K562 (cell line): ENCODE measurements around the gene TPRX2. TPM values are rescaled to one million over a fixed set of nuclear protein-coding genes. Genes with fewer than 3 reads are reported as not detected.

Experiments used
- BRF1 ChIP-seq: IDR thresholded peaks from 3 replicates; pipeline ENCODE4 v1.6.1; 2011; ENCODE audit warnings: borderline replicate concordance, mild to moderate bottlenecking; ENCODE audit not compliant: insufficient read length; ENCODE audit errors: extremely low read depth
- CHD1 ChIP-seq: fragments of 200-600 bp; sonication (generic); IDR thresholded peaks from one replicate; pipeline ENCODE4 v1.6.1; 2012; ENCODE audit warnings: mild to moderate bottlenecking, moderate library complexity, low read length, inconsistent platforms
- EP400 ChIP-seq: fragments of 450-650 bp; IDR thresholded peaks from 2 replicates; pipeline ENCODE4 v1.6.1; 2017; ENCODE audit warnings: antibody characterized with exemption, mild to moderate bottlenecking, moderate library complexity
- ETV5 ChIP-seq: sonication (generic); formaldehyde crosslinking; IDR thresholded peaks from 2 replicates; pipeline ENCODE4 v1.4.0; 2020; ENCODE audit warnings: low read depth, mild to moderate bottlenecking, missing genetic modification reagents
- FOXA1 ChIP-seq: fragments of 450-650 bp; IDR thresholded peaks from 2 replicates; pipeline ENCODE4 v1.6.1; 2016; ENCODE audit warnings: mild to moderate bottlenecking, borderline replicate concordance
- HCFC1 ChIP-seq: IDR thresholded peaks from 2 replicates; pipeline ENCODE4 v1.6.1; 2012; ENCODE audit warnings: low read depth, low read length, improper control_type of control experiment
- HDAC3 ChIP-seq: fragments of 450-650 bp; IDR thresholded peaks from 2 replicates; pipeline ENCODE4 v1.6.1; 2018; ENCODE audit warnings: borderline replicate concordance, mild to moderate bottlenecking, moderate library complexity; ENCODE audit not compliant: partially characterized antibody
- ILF3 ChIP-seq: fragments of 450-650 bp; IDR thresholded peaks from 2 replicates; pipeline ENCODE4 v1.6.1; 2018; ENCODE audit warnings: antibody characterized with exemption, mild to moderate bottlenecking, moderate library complexity, borderline replicate concordance
- NRF1 ChIP-seq, 2 experiments: fragments of 450-650 bp; IDR thresholded peaks in 1 of 2; conservative IDR thresholded peaks in 1 of 2; 2 replicates each; pipeline ENCODE4 v1.6.1; 2014; ENCODE audit warnings: mild to moderate bottlenecking in 2 of 2
- OTX1 ChIP-seq: fragments of 450-650 bp; formaldehyde crosslinking; IDR thresholded peaks from 2 replicates; pipeline ENCODE4 v1.4.0; 2022; ENCODE audit warnings: mild to moderate bottlenecking
- SOX6 ChIP-seq: fragments of 450-650 bp; IDR thresholded peaks from 2 replicates; pipeline ENCODE4 v1.6.1; 2014; ENCODE audit warnings: mild to moderate bottlenecking
- ZNF134 ChIP-seq: fragments of 250-450 bp; sonication (Bioruptor Pico); conservative IDR thresholded peaks from 2 replicates; pipeline ENCODE4 v1.4.0; 2020
- polyA plus RNA-seq, 8 experiments: library from polyadenylated mRNA; depleted of rRNA in 4 of 8; stranded (reverse) in 5 of 8; unstranded in 3 of 8; fragments of >200 nt; fragmentation: Nextera tagmentation in 2 of 8; fragmentation: Illumina TruSeq in 1 of 8; extraction: Ambion mirVana in 2 of 8; extraction: Trizol in 1 of 8; gene quantifications; 2 replicates each; pipeline versions ENCODE4 v1.2.1 to v1.2.3, GENCODE V29; 2011 to 2014; ENCODE audit warnings: inconsistent platforms in 1 of 8, missing spikeins in 1 of 8
- total RNA-seq, 7 experiments: library from RNA; depleted of rRNA in 6 of 7; stranded (reverse); fragments of >200 nt in 6 of 7; fragmentation: Illumina TruSeq in 2 of 7; extraction: Trizol in 2 of 7; gene quantifications; 2 replicates each; pipeline versions ENCODE4 v1.2.1 to v1.2.3, GENCODE V29; 2011 to 2021; ENCODE audit warnings: low replicate concordance in 1 of 7
- TF ChIP-seq, protein P1 (sequence below): sonication (generic); formaldehyde crosslinking; IDR thresholded peaks from 2 replicates; pipeline ENCODE4 v1.8.0; 2022; ENCODE audit warnings: missing genetic modification reagents, mild to moderate bottlenecking, borderline replicate concordance
- TF ChIP-seq, protein P2 (sequence below): fragments of 200-800 bp; sonication (Bioruptor generic); IDR thresholded peaks from 2 replicates; pipeline ENCODE4 v1.6.1; 2017; ENCODE audit warnings: missing genetic modification characterization, missing compliant biosample characterization
- TF ChIP-seq, protein P3 (sequence below): fragments of 450-650 bp; IDR thresholded peaks from 2 replicates; pipeline ENCODE4 v1.7.1; 2018; ENCODE audit warnings: mild to moderate bottlenecking, low read depth; ENCODE audit not compliant: partially characterized antibody
- TF ChIP-seq, protein P4 (sequence below): fragments of 250-450 bp; sonication (Bioruptor Pico); IDR thresholded peaks from 2 replicates; pipeline ENCODE4 v1.4.0; 2020

Gene TPRX2
- total and polyA plus RNA-seq, 9 of the 15 experiments (the other 6 are each of a cell fraction or from before 2014, with no cell fraction given) = not detected

DNA sequence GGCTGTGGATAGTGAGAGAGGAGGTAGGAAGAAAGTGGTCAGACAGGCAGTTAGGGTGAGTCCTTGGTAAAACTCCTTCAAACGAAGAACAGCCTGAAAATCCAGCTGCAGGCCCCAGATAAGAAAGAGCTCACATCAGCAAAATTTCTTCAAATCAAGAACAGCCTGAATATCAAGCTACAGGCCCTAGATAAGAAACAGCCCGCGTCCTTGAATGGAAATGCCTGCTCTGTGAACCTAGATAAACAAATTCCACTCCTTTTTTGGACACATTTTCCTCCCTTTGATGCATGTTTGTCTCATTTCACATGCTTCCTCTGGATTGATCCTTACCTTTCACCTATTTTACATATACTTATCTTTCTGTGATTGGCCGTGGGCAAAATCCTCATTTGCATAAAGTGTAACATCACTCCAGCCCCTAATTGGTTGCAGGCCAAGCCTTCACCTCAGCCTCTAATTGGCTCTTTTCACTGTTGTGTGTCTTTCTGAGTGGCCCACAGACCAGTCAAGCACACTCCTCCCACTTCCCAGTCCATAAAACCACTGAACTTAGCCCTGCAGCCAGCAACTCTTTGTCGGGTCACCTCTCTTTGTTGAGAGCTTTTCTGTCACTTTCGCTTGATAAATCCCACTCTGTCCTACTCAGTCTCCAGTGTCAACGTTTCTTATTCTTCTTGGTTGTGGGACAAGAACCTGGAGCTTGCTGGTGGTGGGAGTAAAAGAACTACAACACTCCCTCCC, 33.1 kb downstream of the TPRX2 start (continued):
- TF ChIP-seq HDAC3 (peak; percentile 99), FOXA1 (no peak), ZNF134 (CRISPR knock-in tag) (no peak), EP400 (peak; percentile 63), ETV5 (CRISPR knock-in tag) (no peak), ILF3 (no peak), BRF1 (no peak), HCFC1 (no peak), NRF1 (conservative IDR thresholded peaks at IDR 0.05 in 1 of 2, IDR thresholded peaks at IDR 0.05 in 1 of 2) (peak; percentile 38 to 43; a peak in 3 of 4 replicates), OTX1 (CRISPR knock-in tag) (peak; percentile 51; the same call in 1 of the 2 replicates), SOX6 (peak; percentile 97), CHD1 (no peak)
- TF ChIP-seq, protein P1, sequence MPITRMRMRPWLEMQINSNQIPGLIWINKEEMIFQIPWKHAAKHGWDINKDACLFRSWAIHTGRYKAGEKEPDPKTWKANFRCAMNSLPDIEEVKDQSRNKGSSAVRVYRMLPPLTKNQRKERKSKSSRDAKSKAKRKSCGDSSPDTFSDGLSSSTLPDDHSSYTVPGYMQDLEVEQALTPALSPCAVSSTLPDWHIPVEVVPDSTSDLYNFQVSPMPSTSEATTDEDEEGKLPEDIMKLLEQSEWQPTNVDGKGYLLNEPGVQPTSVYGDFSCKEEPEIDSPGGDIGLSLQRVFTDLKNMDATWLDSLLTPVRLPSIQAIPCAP = no peak
- TF ChIP-seq, protein P2, sequence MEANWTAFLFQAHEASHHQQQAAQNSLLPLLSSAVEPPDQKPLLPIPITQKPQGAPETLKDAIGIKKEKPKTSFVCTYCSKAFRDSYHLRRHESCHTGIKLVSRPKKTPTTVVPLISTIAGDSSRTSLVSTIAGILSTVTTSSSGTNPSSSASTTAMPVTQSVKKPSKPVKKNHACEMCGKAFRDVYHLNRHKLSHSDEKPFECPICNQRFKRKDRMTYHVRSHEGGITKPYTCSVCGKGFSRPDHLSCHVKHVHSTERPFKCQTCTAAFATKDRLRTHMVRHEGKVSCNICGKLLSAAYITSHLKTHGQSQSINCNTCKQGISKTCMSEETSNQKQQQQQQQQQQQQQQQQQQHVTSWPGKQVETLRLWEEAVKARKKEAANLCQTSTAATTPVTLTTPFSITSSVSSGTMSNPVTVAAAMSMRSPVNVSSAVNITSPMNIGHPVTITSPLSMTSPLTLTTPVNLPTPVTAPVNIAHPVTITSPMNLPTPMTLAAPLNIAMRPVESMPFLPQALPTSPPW (CRISPR knock-in tag) = peak; percentile 84
- TF ChIP-seq, protein P3, sequence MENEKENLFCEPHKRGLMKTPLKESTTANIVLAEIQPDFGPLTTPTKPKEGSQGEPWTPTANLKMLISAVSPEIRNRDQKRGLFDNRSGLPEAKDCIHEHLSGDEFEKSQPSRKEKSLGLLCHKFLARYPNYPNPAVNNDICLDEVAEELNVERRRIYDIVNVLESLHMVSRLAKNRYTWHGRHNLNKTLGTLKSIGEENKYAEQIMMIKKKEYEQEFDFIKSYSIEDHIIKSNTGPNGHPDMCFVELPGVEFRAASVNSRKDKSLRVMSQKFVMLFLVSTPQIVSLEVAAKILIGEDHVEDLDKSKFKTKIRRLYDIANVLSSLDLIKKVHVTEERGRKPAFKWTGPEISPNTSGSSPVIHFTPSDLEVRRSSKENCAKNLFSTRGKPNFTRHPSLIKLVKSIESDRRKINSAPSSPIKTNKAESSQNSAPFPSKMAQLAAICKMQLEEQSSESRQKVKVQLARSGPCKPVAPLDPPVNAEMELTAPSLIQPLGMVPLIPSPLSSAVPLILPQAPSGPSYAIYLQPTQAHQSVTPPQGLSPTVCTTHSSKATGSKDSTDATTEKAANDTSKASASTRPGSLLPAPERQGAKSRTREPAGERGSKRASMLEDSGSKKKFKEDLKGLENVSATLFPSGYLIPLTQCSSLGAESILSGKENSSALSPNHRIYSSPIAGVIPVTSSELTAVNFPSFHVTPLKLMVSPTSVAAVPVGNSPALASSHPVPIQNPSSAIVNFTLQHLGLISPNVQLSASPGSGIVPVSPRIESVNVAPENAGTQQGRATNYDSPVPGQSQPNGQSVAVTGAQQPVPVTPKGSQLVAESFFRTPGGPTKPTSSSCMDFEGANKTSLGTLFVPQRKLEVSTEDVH = peak; percentile 60
- TF ChIP-seq, protein P4, sequence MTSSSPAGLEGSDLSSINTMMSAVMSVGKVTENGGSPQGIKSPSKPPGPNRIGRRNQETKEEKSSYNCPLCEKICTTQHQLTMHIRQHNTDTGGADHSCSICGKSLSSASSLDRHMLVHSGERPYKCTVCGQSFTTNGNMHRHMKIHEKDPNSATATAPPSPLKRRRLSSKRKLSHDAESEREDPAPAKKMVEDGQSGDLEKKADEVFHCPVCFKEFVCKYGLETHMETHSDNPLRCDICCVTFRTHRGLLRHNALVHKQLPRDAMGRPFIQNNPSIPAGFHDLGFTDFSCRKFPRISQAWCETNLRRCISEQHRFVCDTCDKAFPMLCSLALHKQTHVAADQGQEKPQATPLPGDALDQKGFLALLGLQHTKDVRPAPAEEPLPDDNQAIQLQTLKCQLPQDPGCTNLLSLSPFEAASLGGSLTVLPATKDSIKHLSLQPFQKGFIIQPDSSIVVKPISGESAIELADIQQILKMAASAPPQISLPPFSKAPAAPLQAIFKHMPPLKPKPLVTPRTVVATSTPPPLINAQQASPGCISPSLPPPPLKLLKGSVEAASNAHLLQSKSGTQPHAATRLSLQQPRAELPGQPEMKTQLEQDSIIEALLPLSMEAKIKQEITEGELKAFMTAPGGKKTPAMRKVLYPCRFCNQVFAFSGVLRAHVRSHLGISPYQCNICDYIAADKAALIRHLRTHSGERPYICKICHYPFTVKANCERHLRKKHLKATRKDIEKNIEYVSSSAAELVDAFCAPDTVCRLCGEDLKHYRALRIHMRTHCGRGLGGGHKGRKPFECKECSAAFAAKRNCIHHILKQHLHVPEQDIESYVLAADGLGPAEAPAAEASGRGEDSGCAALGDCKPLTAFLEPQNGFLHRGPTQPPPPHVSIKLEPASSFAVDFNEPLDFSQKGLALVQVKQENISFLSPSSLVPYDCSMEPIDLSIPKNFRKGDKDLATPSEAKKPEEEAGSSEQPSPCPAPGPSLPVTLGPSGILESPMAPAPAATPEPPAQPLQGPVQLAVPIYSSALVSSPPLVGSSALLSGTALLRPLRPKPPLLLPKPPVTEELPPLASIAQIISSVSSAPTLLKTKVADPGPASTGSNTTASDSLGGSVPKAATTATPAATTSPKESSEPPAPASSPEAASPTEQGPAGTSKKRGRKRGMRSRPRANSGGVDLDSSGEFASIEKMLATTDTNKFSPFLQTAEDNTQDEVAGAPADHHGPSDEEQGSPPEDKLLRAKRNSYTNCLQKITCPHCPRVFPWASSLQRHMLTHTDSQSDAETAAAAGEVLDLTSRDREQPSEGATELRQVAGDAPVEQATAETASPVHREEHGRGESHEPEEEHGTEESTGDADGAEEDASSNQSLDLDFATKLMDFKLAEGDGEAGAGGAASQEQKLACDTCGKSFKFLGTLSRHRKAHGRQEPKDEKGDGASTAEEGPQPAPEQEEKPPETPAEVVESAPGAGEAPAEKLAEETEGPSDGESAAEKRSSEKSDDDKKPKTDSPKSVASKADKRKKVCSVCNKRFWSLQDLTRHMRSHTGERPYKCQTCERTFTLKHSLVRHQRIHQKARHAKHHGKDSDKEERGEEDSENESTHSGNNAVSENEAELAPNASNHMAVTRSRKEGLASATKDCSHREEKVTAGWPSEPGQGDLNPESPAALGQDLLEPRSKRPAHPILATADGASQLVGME (CRISPR knock-in tag) = no peak
